ENCODE measurements around the gene PNPO.

PNPO gene

DNA sequence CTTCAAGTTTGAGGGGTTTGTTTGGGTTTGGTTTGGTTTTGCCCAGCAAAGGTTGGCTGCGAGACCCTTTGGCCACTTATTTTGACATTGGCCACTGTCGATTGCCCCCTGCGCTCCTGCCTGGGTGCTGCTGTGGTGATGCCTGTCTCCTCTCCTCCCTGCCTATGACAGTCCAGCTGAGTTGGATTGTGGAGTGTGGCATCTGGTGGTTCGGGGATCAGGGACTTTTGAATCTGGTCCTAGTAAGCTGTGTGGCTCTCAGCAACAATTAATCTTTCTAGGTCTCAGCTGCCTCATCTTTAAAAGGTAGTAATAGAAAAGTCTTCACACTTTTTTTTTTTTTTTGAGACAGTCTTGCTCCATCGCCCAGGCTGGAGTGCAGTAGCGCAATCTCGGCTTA is 56.7 kb downstream of the PNPO start:
- no peak for DNase-seq (ENCODE audit: low read depth)

All from activated T-helper 9 cell treated with anti-CD3 and anti-CD28 coated beads, Interleukin-2, amount 50 U/mL, for 16 hours (primary cell).